AG20443 (cell line): ENCODE data around the gene PDE3A.
A peak's percentile ranks its signal among the peaks of the same experiment; 100 is the strongest.
"Not testable (repeated sequence)": the region's sequence is repeated elsewhere in the genome, so short reads cannot be mapped to it uniquely, and the experiment has no call there.

Experiments used
- DNase-seq: peaks from one replicate; pipeline ENCODE4 v3.0.0; 2012; ENCODE audit warnings: low spot score, mixed read lengths

Gene PDE3A

DNA sequence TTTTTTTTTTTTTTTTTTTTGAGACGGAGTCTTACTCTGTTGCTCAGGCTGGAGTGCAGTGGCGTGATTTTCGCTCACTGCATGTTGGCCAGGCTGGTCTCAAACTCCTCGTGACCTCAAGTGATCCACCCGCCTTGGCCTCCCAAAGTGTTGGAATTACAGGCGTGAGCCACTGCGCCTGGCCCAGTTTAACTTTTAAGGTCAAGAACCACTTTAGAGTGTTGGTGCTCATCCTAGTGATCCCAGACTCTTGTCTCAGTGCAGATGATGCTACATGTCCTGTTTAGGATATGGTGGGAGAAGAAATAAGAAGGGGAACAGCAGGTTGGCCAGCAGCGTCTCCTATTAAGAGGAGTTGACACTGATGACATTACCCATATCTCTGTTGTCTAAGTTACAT, 246.7 kb downstream of the PDE3A start:
- DNase-seq, result not testable (repeated sequence)

DNA sequence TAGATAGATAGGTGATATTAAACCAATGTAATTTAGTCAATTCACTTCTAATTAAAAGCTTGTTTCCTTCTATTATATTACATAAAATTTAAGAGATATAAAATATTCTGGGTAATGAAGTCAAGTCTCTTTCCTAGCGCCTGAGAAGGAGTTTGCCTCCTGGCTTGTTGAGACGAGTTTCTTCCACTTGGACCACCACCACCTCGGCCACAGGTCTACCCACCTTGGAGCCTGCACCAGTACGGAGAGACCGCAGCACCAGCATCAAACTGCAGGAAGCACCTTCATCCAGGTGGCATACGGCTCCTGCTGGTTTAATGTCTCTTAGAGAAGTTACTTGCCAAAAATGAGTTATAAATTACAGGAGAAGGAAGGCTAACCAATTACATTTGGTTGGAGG, 247.8 kb downstream of the PDE3A start:
- DNase-seq, result no peak

DNA sequence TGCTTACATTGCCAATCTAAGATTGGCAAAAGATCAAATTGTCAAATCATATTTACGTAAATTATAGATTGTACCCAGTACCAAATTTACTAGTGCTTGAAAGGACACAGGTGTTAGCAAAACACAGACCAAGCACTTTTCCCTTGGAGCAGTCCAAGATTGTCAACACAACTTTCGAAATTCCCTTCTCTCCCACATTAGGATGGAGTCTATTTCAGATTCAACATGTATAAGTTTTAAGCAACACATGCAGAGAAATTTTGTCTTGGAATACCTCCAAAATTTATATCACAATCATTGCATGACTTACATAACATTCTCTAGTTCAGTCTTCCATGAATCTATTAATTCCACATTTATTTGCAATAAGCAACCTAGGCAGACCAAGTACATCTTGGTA, 251.9 kb downstream of the PDE3A start:
- DNase-seq, result no peak

DNA sequence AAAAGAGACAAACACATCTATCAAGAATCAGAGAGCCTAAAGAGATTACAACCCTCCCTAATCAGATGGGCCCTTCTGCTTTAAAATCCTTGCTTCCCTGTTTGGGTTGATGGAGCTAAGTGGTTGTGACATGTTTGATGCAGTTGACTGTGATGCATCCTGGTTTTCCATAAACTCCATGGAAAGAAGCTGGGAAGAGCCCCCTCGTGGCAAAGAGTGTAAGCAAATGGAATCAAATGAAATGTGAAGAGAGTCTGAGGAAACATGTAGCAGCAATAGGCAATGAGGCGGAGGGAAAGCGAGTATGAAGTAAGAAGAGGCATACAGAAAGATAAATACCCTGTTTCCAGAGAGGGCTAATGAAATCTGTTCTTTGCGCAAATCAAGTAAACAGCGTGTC, 256.4 kb downstream of the PDE3A start:
- peak; percentile 12 for DNase-seq

DNA sequence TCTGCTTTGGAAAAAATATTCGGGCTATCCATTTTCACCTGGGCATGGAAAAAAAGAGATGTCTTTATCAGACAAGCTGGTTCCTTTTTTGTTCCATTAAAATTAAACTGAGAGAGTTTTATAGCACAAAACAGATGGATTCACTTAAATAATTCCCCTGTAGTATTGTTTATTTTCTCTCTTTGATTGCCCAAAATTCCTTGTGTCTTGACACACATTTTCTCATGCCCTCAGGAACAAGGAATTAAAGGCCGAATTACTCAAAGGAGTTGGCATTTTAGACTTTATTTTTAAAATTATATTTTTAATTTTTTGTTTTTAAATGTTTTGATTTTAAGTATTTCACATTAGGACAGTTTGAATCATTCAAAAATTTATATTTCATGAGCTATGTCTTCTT, 257.2 kb downstream of the PDE3A start:
- DNase-seq, result no peak

DNA sequence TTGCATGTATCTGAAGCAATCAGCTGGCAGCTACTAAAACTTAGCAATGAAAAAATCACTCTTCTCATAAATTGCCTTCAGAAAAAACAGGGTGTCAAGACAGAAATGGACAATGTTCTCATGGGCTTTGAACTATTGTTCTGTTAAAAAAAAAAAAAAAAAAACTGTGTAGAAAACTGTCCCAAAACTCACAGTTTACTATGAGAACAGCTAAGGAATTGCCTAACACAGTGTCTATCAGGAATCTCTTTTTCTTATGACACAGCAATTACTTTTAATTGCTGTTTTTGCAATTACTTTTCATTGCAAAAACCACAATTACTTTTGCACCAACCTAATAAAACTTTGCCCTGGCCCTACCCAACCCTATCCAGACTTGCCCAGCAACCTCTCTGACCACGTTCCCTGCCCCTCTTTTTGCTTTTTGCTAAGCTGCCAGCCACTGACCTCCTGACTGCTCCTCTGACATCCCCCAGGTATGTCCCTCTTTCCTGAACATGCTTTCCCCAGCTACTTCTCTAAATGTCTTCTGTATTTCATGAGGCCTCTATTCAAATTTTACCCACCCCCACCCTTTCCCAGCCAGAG, 258.8 kb downstream of the PDE3A start:
- no peak for DNase-seq

DNA sequence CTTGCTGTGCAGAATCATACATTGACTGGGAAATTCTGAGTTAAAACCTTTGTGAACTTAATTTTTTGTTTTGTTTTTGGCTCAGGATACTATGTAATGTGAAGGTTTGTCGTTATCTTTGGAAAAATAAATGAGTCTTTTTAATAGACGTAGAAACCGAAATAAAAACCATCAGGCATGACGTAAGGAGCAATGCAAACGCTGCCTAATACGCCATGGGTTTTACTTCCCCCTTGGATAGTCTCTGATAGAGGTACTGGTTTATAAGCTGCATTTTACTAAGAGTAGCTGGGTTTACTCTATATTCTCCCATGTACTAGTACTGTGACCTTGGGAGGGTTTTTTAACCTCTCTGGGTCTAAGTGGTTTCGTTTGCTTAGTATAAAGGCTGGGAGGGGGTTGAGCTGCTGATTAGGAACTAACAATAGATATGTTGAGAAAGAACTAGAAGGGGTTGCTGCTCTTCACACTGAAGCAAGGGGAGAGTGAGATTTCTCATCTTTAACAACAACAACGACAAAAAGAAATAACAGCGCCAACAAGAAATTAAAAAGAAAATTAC, 260.0 kb downstream of the PDE3A start:
- DNase-seq, result no peak

DNA sequence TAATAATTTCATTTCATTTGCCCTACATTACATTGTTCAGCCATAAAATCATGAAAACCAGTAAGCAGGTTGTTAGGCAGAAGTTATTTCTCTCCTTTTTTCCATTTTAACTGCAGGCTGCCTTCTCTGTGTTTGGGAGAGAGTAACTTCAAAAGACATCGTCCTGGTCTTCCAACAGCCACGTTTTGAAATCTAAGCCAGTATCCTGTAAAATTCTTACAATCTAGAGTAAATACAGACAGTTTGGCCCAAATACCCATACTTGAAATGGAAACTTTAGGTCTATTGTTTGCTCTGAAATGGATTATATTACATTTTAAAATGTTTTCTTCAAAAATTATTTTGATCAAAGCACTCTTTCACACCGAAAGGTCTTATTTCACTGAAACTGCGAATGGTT, 260.7 kb downstream of the PDE3A start:
- DNase-seq, result no peak

DNA sequence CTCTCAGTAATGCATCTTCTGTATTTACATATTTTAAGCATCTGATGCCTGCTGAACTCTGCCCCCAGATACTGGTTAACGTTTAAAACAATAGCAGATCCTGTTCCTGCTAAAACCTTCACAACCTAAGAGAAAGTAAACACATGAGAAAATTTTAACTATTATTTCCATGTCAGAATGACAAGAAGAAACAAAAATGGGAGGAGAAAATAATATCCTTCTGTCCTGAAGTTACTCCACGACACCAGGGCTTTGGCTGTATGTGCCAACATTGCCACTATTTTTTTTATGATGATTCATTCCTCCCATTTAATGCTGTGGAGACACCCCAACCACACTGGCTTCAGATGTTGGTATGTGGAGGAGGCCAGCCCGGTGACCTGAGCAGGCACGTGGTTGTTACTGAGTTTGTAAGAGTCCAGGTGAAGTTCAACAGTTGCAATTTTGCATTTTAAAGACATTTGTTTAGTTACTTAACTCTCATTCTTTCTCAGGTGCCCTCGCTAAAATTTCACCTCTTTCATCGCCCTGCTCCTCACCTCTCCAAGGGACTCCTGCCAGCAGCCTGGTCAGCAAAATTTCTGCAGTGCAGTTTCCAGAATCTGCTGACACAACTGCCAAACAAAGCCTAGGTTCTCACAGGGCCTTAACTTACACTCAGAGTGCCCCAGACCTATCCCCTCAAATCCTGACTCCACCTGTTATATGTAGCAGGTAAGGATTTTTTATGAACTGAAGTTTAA, 261.2 kb downstream of the PDE3A start:
- peak; percentile 38 for DNase-seq

DNA sequence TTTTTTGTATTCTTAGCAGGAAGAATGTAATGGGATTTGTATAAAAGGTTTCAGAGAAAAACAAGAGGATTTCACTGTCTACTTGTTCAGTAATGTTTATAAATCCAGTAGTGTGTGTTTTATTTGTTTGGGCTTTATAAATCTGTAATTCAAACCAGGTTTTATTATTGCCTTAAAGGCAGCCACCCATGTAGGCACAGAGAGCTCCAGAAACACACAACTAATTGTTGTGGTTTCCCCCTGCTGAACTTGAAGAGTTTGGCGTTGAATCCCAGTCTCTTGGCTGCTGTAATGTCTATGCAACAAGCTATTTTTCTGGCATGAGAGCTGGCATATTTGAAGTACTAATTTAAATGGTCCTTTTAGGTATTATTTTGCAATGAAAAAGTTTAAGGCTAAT, 263.4 kb downstream of the PDE3A start:
- DNase-seq, result peak; percentile 25

DNA sequence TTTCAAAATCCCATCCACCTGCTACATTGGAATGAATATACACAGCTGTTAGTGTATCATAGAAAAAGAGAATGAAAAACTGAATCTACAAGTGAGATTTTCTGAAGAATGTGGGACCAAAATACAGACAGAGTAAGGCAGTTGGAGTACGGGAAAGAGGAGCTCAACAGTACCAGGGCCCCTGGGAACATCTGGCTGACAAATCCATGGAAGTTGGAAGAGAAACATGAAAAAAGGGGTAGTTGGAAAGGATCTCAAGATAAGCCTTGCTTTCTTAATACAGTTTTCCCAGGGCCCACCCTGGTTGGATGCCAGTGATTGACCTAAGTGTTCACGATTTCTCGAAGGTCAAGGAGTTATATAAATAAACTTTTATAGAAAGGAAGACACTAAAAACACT, 272.8 kb downstream of the PDE3A start:
- DNase-seq, result no peak

DNA sequence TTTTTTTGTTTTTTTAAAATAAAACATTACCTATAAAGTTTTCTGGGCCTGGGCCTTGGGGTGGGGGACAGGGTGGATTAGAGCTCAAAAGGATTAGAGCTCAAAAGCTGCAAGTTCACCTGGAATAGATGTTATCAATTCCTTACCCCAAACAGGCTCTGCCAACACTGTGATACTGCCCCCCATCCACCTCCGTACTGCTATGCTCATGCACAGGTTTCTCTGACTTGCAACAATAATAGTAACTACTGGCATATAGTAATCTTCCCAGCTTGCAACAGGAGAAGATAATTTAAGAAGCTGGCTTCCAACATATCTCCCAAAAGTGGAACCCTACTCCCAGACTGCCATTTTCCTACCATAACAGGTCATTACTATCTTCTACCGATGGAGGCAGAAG, 275.5 kb downstream of the PDE3A start:
- DNase-seq, result no peak

DNA sequence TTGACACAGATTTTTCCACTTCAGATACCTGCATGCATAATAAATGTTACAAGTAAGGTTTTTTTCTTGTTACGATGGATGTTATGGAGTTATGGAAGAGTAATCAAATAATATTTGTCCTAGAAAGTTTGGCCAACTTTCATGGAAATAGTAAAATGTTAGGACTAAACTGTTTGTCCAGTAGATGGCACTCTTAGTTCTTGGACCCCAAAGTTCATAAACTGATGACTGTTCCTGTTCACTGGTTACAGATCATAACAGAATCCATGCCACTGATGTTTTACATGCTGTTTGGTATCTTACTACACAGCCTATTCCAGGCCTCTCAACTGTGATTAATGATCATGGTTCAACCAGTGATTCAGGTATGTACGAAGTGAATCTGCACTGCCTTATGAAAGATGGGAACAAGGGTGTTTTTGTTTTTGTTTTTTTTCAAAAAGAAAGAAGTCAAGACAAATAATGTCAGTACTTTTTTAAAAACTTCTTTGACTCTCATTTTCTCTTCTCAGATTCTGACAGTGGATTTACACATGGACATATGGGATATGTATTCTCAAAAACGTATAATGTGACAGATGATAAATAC, 278.0 kb downstream of the PDE3A start:
- peak; percentile 52 for DNase-seq

DNA sequence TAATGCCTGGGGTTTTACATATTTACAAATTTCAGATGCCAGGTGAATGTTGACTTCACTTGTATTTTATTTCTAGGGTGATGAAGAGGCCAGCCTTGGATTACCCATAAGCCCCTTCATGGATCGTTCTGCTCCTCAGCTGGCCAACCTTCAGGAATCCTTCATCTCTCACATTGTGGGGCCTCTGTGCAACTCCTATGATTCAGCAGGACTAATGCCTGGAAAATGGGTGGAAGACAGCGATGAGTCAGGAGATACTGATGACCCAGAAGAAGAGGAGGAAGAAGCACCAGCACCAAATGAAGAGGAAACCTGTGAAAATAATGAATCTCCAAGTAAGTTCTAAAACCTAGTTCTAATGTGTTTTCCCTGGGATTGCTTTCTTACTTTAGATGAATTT, 285.5 kb downstream of the PDE3A start:
- DNase-seq, result no peak

DNA sequence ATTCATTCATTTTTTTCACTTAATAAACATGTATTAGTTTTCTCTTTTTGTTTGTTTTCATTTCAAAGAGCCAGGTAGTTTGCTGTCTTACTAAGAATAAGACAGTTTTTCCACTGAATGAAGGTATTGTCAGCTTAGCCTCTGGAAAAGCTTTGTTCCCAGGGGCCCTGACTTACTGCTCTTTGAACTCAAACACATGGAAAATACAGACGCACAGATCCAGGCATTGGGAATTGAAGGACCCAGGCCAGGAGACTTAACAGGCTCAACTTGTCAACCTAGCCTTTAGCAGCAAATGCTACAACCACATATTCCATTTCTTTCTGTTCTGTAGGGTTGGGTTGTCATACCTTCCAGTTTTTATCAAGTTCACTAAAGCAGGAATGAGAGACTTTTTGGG, 288.3 kb downstream of the PDE3A start:
- DNase-seq, result no peak

DNA sequence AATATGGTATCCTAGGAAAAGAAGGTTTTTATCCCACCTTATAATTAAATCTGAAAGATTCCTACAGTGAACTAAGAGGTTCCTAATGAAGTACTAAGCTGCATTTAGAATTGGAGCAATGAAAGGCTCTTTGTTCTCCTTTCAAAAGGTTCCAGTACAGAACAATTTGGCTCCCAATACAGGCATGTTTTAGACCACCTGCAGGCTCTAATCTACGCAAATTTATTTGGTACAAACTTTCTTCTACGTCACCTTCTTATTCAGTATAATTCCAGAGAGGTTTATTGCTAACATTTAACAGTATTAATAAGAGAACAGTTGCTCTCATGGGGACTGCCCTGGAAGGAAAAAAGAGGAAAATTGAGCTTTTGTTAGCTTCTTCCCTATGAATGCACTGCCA, 289.2 kb downstream of the PDE3A start:
- DNase-seq, result no peak

DNA sequence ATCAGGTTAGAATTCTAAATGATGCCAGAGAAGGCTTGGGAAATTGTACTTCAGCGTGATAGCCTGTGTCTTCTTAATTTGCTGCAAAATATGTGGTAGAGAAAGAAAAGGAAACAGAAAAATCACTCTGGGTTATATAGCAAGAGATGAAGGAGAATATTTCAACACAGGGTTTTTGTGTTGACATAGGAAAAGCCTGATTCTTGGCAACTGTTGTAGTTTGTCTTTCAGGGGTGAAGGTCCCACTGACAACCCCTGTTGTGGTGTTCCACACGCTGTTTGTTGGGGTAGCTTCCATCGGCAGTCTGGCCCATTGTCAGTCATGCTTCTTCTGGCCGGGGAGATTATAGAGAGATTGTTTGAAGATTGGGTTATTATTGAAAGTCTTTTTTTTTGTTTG, 313.0 kb downstream of the PDE3A start:
- no peak for DNase-seq

DNA sequence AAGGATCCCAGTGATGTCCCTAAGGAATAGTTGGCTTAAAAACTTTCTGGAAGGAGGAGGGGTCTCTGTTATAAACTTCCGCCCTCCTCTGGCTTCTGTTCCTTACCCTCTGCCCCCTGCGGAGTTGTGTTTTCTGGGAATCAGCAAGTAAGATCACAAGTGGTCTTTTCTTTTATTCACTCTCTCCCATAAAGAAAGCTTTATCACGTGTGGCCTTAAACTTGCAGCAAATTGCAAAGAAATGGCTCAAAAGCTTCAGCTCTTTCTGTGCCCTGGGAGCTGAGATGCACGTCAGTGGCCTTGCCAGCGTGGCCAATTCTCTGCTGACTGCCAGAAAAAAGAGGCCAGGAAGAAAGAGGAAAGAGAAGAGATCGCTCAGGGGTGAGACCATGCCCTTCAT, 326.9 kb downstream of the PDE3A start, which contains the start of gene SLCO1C1:
Gene SLCO1C1, plus strand, starts transcription at position 101 of the 400 bp plus-strand sequence. CDS start 4,245 bp downstream, outside the sequence.
- DNase-seq, result no peak

DNA sequence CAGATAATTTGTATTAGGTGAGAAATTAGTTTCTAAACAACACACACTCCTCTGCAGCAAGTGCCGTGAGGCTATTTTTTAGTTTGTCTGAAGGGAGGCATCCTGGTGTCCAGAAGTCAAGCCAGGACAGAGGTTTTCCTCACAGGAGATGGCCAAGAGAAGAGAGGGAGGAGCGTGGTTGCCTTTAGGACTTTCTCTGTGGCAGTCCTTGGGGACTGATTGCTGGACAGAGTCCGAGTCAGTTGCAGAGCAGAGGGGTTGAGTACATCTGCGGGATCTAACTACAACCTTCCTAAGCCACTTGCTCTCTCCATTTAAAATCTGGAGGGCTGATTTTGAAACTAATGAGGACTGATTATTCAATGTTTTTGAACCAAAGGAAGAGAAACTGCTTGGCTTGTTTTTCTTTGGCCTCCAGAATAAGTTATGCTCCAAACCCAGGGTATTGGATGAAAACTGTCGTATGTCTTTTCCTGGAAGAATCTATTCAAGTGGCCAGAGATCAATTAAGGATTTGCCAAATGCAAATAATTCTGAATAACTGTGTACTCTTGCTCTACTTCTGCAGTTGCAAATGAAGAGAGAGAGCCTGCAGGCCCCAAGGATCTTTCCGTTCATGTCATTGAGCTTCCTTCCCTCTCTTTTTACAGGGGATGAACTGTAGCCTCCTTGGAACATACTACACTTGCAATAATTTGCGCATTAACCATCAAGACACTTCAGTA, 328.0 kb downstream of the PDE3A start:
- no peak for DNase-seq

DNA sequence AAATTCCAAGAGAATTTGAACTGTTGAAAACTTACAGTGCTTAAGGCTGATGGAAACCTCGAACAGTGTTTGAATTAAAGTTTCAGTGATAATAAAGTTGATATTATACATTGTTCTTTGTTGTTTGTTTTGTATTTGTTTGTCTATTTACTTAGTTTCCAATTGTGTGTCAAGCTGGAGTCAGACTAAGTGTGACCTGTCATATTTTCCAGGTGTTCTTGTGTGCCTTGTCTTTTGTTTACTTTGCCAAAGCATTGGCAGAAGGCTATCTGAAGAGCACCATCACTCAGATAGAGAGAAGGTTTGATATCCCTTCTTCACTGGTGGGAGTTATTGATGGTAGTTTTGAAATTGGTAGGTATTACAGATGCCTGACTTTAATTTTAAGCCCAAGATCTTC, 332.8 kb downstream of the PDE3A start:
- DNase-seq, result no peak

DNA sequence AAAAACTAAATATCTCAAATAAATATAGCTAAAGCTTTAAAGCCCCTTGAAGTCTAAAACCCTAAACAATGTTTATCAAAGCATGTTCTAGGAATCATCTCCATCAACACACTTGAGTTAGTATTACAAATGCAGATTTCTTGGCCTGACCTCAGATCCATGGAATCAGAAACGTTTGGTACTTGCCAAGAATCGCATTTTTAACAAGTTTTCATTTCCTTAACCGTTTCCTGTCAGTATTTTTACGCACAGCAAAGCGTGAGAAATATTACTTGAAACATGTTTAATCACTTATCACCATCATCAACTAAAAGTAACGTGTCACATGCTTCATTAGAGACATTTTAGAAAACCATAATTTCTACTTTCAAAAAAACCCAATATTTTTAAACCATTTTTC, 336.5 kb downstream of the PDE3A start:
- DNase-seq, result no peak

DNA sequence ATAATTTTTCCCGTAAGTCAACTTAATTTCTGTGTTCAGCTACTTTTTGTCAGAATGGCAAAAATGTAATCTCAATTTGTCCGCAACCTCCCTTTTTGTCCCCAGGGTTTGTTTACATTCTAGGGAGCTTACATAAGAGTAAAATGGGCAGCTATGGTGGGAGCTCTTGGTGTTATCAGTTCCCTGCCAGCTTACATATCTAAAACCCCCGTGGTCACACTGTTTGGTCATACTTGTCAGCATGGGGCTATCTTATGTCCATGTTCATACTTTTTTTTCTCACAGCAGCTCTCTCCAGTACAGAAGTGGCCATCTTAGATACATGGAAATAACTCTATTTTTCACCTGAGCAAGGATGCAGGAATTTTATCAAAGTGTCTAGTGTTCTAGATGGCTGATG, 343.5 kb downstream of the PDE3A start:
- no peak for DNase-seq

DNA sequence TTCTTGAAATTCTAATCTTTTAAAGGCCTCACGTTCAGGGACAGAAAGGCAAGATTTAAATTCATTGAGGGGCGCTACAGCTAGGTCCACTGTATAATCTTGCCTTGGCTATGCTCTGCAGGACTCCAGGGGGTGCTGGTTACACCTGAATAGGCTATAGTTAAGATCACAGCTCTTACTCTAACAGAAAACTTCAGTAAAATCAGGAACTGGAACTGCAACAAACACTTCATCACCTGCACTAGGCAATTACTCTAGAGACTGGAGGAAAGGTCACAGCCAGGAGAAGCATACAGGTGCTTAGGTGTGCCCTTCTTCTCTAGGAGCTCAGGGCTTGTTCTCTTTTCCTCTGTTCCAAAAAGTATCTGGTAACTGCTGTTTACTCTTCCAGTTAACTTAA, 347.7 kb downstream of the PDE3A start:
- DNase-seq, result no peak
